Epithelial cell of proximal tubule (primary cell): Measurements from ENCODE around the gene SLK. TPM values are rescaled to one million over a fixed set of nuclear protein-coding genes. Genes with fewer than 3 reads are reported as not detected.

Source experiments
- DNase-seq: peaks from one replicate; pipeline ENCODE4 v3.0.0-alpha.2; 2011; ENCODE audit warnings: low read depth
- H3K4me3 ChIP-seq: 2 replicates; pipeline ENCODE4 v1.5.1; 2011; ENCODE audit warnings: low read depth, mild to moderate bottlenecking, low read length
- total RNA-seq: library from RNA; depleted of rRNA; stranded (reverse); fragments of >200 nt; gene quantifications from 2 replicates; pipeline ENCODE4 v1.2.3, GENCODE V29; 2015
- TF ChIP-seq, protein P1 (sequence below): conservative IDR thresholded peaks from 2 replicates; pipeline ENCODE4 v1.5.1; 2012; ENCODE audit warnings: low read depth, mild to moderate bottlenecking, low read length

SLK gene
- total RNA-seq, 1 donor from 2014 or later, result 30.4 TPM

DNA sequence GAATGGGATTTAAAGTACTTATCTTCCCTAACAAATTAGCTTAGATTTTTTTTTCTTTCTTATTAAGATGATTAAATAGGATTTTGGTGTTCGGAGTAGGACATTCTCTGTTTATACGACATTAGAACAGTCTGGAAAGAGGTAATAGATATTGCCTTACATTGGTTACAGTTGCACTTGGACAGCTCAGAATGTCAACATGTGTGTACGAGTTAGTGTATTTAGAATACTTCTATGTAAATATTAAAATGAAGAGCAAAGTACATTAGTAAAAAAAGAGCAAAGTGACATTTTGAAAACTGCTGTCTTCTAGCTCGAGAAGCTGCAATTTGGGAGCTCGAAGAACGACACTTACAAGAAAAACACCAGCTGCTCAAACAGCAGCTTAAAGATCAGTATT is 51.5 kb downstream of the SLK start:
- DNase-seq, result no peak
- H3K4me3 ChIP-seq, result no peak overlapping the region
- TF ChIP-seq, protein P1, sequence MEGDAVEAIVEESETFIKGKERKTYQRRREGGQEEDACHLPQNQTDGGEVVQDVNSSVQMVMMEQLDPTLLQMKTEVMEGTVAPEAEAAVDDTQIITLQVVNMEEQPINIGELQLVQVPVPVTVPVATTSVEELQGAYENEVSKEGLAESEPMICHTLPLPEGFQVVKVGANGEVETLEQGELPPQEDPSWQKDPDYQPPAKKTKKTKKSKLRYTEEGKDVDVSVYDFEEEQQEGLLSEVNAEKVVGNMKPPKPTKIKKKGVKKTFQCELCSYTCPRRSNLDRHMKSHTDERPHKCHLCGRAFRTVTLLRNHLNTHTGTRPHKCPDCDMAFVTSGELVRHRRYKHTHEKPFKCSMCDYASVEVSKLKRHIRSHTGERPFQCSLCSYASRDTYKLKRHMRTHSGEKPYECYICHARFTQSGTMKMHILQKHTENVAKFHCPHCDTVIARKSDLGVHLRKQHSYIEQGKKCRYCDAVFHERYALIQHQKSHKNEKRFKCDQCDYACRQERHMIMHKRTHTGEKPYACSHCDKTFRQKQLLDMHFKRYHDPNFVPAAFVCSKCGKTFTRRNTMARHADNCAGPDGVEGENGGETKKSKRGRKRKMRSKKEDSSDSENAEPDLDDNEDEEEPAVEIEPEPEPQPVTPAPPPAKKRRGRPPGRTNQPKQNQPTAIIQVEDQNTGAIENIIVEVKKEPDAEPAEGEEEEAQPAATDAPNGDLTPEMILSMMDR, result no peak

DNA sequence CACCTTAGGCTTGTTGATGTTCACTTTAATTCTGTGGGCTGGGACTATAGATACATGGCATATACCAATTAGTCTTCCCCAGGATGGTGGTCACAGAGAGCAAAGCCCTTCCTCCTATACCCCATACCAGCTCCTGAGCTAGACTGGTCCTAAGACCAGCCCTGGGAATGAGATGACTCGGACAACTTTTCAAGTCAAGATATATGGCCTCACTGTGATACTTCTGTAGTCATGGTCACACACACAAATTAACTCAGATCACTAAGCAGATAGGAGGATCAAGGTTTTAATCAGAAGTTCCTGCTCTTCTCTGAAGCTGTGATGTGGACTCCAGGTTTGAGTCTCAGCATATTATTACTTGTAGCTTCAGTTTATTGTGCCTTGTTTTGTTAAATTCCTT is 53.1 kb downstream of the SLK start:
- H3K4me3 ChIP-seq, result no peak overlapping the region
- TF ChIP-seq, protein P1, result no peak
- DNase-seq, result no peak

DNA sequence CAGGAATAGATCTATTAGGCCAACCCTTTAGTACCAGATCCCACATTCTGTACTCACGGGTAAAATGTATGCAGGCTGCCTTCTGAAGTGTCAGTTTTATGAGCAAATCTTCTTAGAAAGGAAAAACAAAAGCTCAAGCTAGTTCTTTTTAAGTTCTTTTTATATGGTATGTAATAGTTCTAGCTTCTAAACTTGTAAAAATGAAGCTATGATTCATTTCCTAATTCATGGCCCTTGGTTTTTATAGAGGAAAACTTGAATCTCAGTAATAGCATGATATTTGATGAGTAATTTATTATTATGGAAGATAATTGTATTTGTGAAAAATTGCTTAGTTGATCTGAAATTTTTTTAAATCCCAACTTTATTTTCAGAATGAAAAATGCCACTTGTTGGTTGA is 54.3 kb downstream of the SLK start:
- H3K4me3 ChIP-seq, result no peak overlapping the region
- DNase-seq, result no peak
- TF ChIP-seq, protein P1, result no peak

DNA sequence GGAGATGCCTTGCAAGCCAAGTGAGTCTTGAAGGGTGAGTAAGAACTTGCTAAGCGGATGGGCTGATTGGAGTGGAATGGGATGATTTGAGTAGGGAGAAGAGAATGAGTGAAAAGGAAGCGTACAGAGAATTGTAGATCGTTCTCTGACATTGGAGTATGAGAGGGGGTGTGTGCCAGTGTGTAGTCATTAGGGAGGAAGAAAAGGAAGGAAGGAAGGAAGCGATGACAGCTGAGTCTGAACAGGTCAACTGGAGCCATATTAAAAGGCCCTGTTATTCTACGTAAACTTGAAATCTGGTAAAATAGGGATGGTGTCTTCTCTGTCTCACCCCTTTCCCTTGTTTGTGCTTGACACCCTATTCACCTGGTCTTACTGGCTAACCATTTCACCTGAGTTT is 55.1 kb downstream of the SLK start:
- H3K4me3 ChIP-seq, result no peak overlapping the region
- no peak for DNase-seq
- TF ChIP-seq, protein P1, result no peak

DNA sequence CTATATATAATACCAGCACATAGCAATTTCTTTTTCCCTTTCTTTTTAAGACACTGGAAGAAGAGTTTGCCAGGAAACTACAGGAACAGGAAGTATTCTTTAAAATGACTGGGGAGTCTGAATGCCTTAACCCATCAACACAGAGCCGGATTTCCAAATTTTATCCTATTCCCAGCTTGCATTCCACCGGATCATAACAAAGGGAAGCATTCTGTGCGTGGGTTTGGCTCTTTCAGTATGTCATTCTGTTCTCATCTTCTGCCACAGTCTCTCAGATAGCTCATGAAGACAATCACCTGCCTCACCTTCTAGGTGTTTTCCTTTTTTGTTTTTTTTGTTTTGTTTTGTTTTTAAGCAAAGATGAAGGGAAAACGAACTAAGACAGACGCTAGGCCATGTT is 58.6 kb downstream of the SLK start:
- TF ChIP-seq, protein P1, result no peak
- no peak for DNase-seq
- no peak overlapping the region for H3K4me3 ChIP-seq

DNA sequence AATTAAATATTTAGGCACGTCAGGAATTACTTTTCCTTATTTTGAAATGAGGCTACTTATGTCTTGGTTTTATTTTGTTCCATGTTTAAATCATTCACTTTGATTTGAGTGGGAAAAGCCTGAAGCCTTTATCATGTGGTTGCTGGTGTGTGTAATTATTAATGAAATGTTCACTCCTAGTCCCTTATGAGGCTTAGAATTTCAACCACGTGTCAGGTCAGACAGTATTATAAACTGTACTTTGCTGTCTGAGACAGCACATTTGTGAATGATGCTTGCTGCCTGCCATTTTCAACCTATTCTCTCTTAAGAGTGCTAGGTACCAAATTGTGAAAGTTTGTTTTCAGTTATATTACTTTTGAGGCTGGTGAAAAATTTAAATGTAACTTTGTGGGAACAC is 59.8 kb downstream of the SLK start:
- no peak overlapping the region for H3K4me3 ChIP-seq
- peak; percentile 57 for DNase-seq
- TF ChIP-seq, protein P1, result no peak

DNA sequence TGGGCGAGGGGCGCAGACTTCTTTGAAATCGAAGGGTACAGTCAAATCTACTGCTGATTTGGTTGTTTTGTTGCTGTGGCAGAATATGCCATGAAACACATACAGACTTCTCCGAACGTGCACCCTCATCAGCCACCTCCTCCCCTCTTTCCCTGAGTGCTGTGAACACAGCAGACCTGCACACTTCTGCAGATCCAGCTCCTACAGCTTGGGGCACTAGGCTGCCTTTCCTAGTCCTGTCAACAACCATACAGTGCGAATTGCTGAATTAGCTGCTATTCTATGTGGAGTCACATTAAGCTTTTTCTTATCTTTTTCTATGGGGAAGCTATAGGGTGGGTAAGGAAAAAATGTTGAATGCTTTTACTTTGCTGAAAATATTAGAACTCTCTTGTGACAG is 61.2 kb downstream of the SLK start:
- TF ChIP-seq, protein P1, result peak; percentile 53
- DNase-seq, result no peak

More for the DNA sequence above, 61.2 kb downstream of the SLK start:
- H3K4me3 ChIP-seq, result no peak overlapping the region
